MCF 10A (cell line): ENCODE data around the gene VSNL1. TPM values are rescaled to one million over a fixed set of nuclear protein-coding genes. Genes with fewer than 3 reads are reported as not detected.

Source experiments
- BruUV-seq: library from RNA; stranded (reverse); fragments of 400-500 nt; replicated peaks from 2 replicates; lab custom pipeline; 2021; lab: Mats Ljungman, UMichigan
- CTCF ChIA-PET: fragments of 300-600 bp; sonication (Branson Sonifier 250); formaldehyde crosslinking; extraction: SDS; loops from one replicate; lab custom pipeline; 2021; ENCODE audit warnings: antibody characterized with exemption, inconsistent platforms; lab: Yijun Ruan, JAX
- POLR2A ChIA-PET: fragments of 300-600, 350-650 bp; sonication (Branson Sonifier 250); formaldehyde crosslinking; extraction: SDS; loops from one replicate; lab custom pipeline; 2020; ENCODE audit warnings: antibody characterized with exemption, inconsistent platforms; lab: Yijun Ruan, JAX
- DNase-seq: peaks from one replicate; pipeline ENCODE4 v3.0.0-alpha.2; 2018; ENCODE audit not compliant: unreplicated experiment
- H3K27ac Mint-ChIP-seq: one replicate; pipeline ENCODE4 v1.8.0; 2022; ENCODE audit warnings: mild to moderate bottlenecking, low read depth, mixed read lengths; ENCODE audit not compliant: unreplicated experiment
- H3K27me3 Mint-ChIP-seq: one replicate; pipeline ENCODE4 v1.8.0; 2022; ENCODE audit warnings: mixed read lengths; ENCODE audit not compliant: insufficient read depth, unreplicated experiment
- H3K36me3 Mint-ChIP-seq: one replicate; pipeline ENCODE4 v1.8.0; 2022; ENCODE audit warnings: mild to moderate bottlenecking, moderate library complexity, mixed read lengths; ENCODE audit not compliant: insufficient read depth, unreplicated experiment
- H3K4me1 Mint-ChIP-seq: one replicate; pipeline ENCODE4 v1.8.0; 2022; ENCODE audit warnings: mixed read lengths; ENCODE audit not compliant: insufficient read depth, unreplicated experiment
- H3K4me3 Mint-ChIP-seq: one replicate; pipeline ENCODE4 v1.8.0; 2022; ENCODE audit warnings: mild to moderate bottlenecking, moderate library complexity, mixed read lengths; ENCODE audit not compliant: unreplicated experiment
- H3K9me3 Mint-ChIP-seq: one replicate; pipeline ENCODE4 v1.8.0; 2022; ENCODE audit warnings: mixed read lengths; ENCODE audit not compliant: unreplicated experiment
- intact Hi-C: fragments of 100-400 bp; cut with micrococcal nuclease; formaldehyde crosslinking; loops from 2 replicates; pipeline ENCODE4 v1.14.1; 2022
- total RNA-seq: library from RNA; stranded (reverse); gene quantifications from 2 replicates; pipeline ENCODE4 v1.2.3, GENCODE V29; 2022
- TF ChIP-seq, protein P1 (sequence below): fragments of 200-600 bp; IDR thresholded peaks from one replicate; pipeline ENCODE4 v1.8.0; 2022; ENCODE audit warnings: antibody characterized with exemption, mild to moderate bottlenecking; ENCODE audit not compliant: unreplicated experiment

VSNL1 gene
- total RNA-seq, 1 experiment from 2014 or later = 2.4 TPM

- intact Hi-C loops = no loop called here
- no peaks in the 10 kb centered on the region for H3K27me3 Mint-ChIP-seq
- BruUV-seq = no TSS peak
- CTCF ChIA-PET = interaction anchor here (0.6 to 1.3 kb wide), 3 partner anchors 55 to 77 kb away, joined by 4 to 5 read pairs (median 4); partner anchors contain the start of gene VSNL1
- TF ChIP-seq, protein P1, sequence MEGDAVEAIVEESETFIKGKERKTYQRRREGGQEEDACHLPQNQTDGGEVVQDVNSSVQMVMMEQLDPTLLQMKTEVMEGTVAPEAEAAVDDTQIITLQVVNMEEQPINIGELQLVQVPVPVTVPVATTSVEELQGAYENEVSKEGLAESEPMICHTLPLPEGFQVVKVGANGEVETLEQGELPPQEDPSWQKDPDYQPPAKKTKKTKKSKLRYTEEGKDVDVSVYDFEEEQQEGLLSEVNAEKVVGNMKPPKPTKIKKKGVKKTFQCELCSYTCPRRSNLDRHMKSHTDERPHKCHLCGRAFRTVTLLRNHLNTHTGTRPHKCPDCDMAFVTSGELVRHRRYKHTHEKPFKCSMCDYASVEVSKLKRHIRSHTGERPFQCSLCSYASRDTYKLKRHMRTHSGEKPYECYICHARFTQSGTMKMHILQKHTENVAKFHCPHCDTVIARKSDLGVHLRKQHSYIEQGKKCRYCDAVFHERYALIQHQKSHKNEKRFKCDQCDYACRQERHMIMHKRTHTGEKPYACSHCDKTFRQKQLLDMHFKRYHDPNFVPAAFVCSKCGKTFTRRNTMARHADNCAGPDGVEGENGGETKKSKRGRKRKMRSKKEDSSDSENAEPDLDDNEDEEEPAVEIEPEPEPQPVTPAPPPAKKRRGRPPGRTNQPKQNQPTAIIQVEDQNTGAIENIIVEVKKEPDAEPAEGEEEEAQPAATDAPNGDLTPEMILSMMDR = no peak
- POLR2A ChIA-PET = interaction anchor here (0.5 to 2.4 kb wide), 4 partner anchors 26 to 197 kb away, joined by 3 to 5 read pairs (median 4); no protein-coding TSS in a partner anchor
- no peaks in the 10 kb centered on the region for H3K36me3 Mint-ChIP-seq
- no peaks in the 10 kb centered on the region for H3K9me3 Mint-ChIP-seq
- H3K27ac Mint-ChIP-seq = peak overlapping the region; percentile 55
- H3K4me1 Mint-ChIP-seq = peaks cover 22% of the 10 kb centered on the region
- no peak overlapping the region for H3K4me3 Mint-ChIP-seq
- peak; percentile 76 for DNase-seq
These were observed 75.3 kb downstream of the VSNL1 start for GRCh38 chr2:17615728-17616351.

DNA sequence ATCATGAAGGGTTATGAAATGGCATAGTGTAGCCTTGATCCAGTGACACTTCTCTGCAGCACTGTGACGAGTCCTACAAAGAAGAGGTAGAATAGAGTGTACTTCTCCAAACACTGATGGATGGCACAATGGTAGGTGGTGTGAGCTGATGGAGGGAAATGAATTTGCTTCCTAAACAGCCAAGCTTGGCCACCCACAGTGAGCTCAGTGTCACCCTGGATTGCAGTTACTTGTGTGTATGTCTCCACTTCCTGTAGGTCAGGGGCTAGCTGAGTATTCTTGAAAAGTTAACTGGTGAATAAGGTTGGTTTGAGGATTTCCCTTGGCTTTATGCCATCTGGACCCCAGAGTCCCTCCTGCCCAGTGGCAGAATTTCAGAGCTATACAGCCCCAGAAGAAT lies 75.9 kb downstream of the VSNL1 start:
- TF ChIP-seq, protein P1 = no peak
- no peaks in the 10 kb centered on the region for H3K9me3 Mint-ChIP-seq
- no peak overlapping the region for H3K4me3 Mint-ChIP-seq
- no TSS peak for BruUV-seq
- POLR2A ChIA-PET = interaction anchor here (0.5 to 2.4 kb wide), 3 partner anchors 26 to 198 kb away, joined by 4 to 5 read pairs (median 4); no protein-coding TSS in a partner anchor
- no peak for DNase-seq
- peaks cover 27% of the 10 kb centered on the region for H3K4me1 Mint-ChIP-seq
- no peaks in the 10 kb centered on the region for H3K36me3 Mint-ChIP-seq
- no peaks in the 10 kb centered on the region for H3K27me3 Mint-ChIP-seq
- intact Hi-C loops = no loop called here
- CTCF ChIA-PET = interaction anchor here (0.6 to 1.3 kb wide), 7 partner anchors 29 to 1116 kb away, joined by 3 to 5 read pairs (median 4); partner anchors contain the start of gene VSNL1
- H3K27ac Mint-ChIP-seq = peak overlapping the region; percentile 55

GRCh38 chr2:17617516-17617915 lies 77.0 kb downstream of the VSNL1 start:
- BruUV-seq = no TSS peak
- Mint-ChIP-seq H3K4me3 (no peak overlapping the region), H3K4me1 (peaks cover 34% of the 10 kb centered on the region), H3K27ac (no peak overlapping the region), H3K9me3 (no peaks in the 10 kb centered on the region), H3K36me3 (no peaks in the 10 kb centered on the region), H3K27me3 (no peaks in the 10 kb centered on the region)
- CTCF ChIA-PET = interaction anchor here (0.6 to 1.1 kb wide), 5 partner anchors 18 to 845 kb away, joined by 3 to 4 read pairs (median 3); no protein-coding TSS in a partner anchor
- intact Hi-C loops = no loop called here
- POLR2A ChIA-PET = interaction anchor here (0.8 kb wide), 1 partner anchor 13 kb away, joined by 3 read pairs; no protein-coding TSS in a partner anchor
- DNase-seq = no peak
- TF ChIP-seq, protein P1 = no peak

DNA sequence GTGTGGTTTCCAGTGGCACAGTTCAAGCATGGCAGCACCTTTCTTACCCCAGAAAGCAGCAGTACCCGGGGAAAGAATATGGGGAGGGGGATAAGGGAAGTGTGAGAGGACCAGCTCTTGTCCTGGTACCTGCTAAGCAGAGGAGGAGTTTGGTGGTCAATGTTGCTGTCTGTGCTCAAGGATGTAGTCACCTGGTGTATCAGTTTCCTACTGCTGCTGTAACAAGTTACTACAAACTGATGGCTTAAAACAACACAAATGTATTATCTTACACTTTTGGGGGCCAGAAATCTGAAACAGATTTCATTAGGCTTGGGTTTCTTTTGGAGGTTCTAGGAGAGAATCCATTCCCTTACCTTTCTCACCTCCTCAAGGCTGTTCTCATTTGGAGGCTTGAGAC lies 77.5 kb downstream of the VSNL1 start:
- ChIA-PET POLR2A (no interaction called here), CTCF (interaction anchor here (0.6 kb wide), 1 partner anchor 78 kb away, joined by 4 read pairs; no protein-coding TSS in a partner anchor)
- Mint-ChIP-seq H3K27me3 (no peaks in the 10 kb centered on the region), H3K4me3 (no peak overlapping the region), H3K9me3 (no peaks in the 10 kb centered on the region), H3K27ac (no peak overlapping the region), H3K4me1 (peaks cover 34% of the 10 kb centered on the region), H3K36me3 (no peaks in the 10 kb centered on the region)
- DNase-seq = no peak
- TF ChIP-seq, protein P1 = no peak
- intact Hi-C loops = no loop called here
- BruUV-seq = no TSS peak
